A673 (cell line): ENCODE measurements around the gene OR9I1. TPM values are rescaled to one million over a fixed set of nuclear protein-coding genes. Genes with fewer than 3 reads are reported as not detected.

Experiments used
- BruUV-seq: library from RNA; stranded (reverse); fragments of 400-500 nt; replicated peaks from 2 replicates; lab custom pipeline; 2021; lab: Mats Ljungman, UMichigan
- CTCF ChIA-PET: fragments of 300-600 bp; sonication (Branson Sonifier 250); formaldehyde crosslinking; loops from one replicate; lab custom pipeline; 2022; ENCODE audit warnings: antibody characterized with exemption; lab: Charles Lee
- POLR2A ChIA-PET: fragments of 300-600 bp; sonication (Branson Sonifier 250); formaldehyde crosslinking; loops from one replicate; lab custom pipeline; 2022; ENCODE audit warnings: antibody characterized with exemption; ENCODE audit not compliant: low non-redundant PET; lab: Charles Lee
- DNase-seq: peaks from one replicate; pipeline ENCODE4 v3.0.0-alpha.2; 2015; ENCODE audit warnings: low spot score
- H3K27ac ChIP-seq: fragments of 200-600 bp; sonication (generic); 2 replicates; pipeline ENCODE4 v1.5.1; 2016; ENCODE audit warnings: mixed run types, low read depth, mild to moderate bottlenecking, mixed read lengths, antibody characterized with exemption, low read length; ENCODE audit not compliant: poor library complexity, severe bottlenecking
- H3K27me3 ChIP-seq: fragments of 200-600 bp; sonication (generic); replicated peaks from 2 replicates; pipeline ENCODE4 v1.6.1; 2017; ENCODE audit warnings: mixed run types, low read depth, mild to moderate bottlenecking, mixed read lengths, antibody characterized with exemption, low read length; ENCODE audit not compliant: insufficient read depth, poor library complexity
- H3K36me3 ChIP-seq: fragments of 200-600 bp; sonication (generic); 2 replicates; pipeline ENCODE4 v1.6.1; 2016; ENCODE audit warnings: mixed run types, mild to moderate bottlenecking, mixed read lengths, antibody characterized with exemption, low read length; ENCODE audit not compliant: insufficient read depth, poor library complexity, severe bottlenecking
- H3K4me1 ChIP-seq: fragments of 200-600 bp; sonication (generic); 2 replicates; pipeline ENCODE4 v1.6.1; 2017; ENCODE audit warnings: mixed run types, mild to moderate bottlenecking, mixed read lengths, antibody characterized with exemption, low read length; ENCODE audit not compliant: insufficient read depth, poor library complexity, severe bottlenecking
- H3K4me3 ChIP-seq: fragments of 200-600 bp; sonication (generic); 2 replicates; pipeline ENCODE4 v1.5.1; 2016; ENCODE audit warnings: low read depth, mixed run types, mild to moderate bottlenecking, mixed read lengths, low read length; ENCODE audit not compliant: poor library complexity, severe bottlenecking
- H3K9me3 ChIP-seq: fragments of 200-600 bp; sonication (generic); 2 replicates; pipeline ENCODE4 v1.6.1; 2016; ENCODE audit warnings: mixed run types, low read depth, mild to moderate bottlenecking, mixed read lengths, antibody characterized with exemption, low read length; ENCODE audit not compliant: poor library complexity, severe bottlenecking
- EZH2 ChIP-seq: fragments of 200-600 bp; sonication (generic); IDR thresholded peaks from 2 replicates; pipeline ENCODE4 v1.6.1; 2017; ENCODE audit warnings: borderline replicate concordance, low read depth, mild to moderate bottlenecking, mixed read lengths, antibody characterized with exemption, low read length; ENCODE audit not compliant: poor library complexity, severe bottlenecking
- intact Hi-C: fragments of 100-400 bp; cut with micrococcal nuclease; formaldehyde crosslinking; loops from one replicate; pipeline ENCODE4 v1.10.0; 2022; ENCODE audit not compliant: unreplicated experiment
- total RNA-seq: library from RNA; stranded (reverse); gene quantifications from 2 replicates; pipeline ENCODE4 v1.2.3, GENCODE V29; 2021
- TF ChIP-seq, protein P1 (sequence below): fragments of 300-800, 200-600 bp; sonication (generic); conservative IDR thresholded peaks from 2 replicates; pipeline ENCODE4 v1.5.1; 2017; ENCODE audit warnings: low read depth, mild to moderate bottlenecking, antibody characterized with exemption, low read length, moderate library complexity, mixed read lengths

OR9I1 gene
- total RNA-seq, 1 experiment from 2014 or later, result not detected

DNA sequence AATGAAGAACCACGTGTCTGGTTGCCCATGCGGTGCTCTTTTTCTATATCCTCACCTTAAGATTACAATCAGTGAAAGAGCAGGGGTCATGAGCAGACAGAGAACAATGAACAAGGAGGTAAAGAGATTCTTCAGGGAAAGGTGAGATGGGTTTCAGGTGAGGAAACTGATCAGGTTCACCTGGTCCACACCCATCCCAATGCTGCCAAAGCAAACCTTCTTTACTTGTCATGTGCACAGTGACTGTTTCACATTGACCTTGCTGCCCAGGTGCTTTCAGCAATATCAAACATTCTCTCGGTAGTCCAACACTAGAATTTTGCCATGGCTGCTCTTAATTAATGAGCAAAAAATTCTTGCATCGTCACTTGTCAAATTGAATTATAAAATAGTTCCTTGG is 39.1 kb upstream of the OR9I1 start:
- DNase-seq, result no peak
- Histone ChIP-seq H3K27ac (no peak overlapping the region), H3K36me3 (no peaks in the 10 kb centered on the region), H3K4me1 (no peaks in the 10 kb centered on the region), H3K4me3 (no peak overlapping the region), H3K9me3 (no peaks in the 10 kb centered on the region), H3K27me3 (peaks cover 16% of the 10 kb centered on the region)
- intact Hi-C loops, result no loop called here
- no peak for TF ChIP-seq EZH2
- TF ChIP-seq, protein P1, sequence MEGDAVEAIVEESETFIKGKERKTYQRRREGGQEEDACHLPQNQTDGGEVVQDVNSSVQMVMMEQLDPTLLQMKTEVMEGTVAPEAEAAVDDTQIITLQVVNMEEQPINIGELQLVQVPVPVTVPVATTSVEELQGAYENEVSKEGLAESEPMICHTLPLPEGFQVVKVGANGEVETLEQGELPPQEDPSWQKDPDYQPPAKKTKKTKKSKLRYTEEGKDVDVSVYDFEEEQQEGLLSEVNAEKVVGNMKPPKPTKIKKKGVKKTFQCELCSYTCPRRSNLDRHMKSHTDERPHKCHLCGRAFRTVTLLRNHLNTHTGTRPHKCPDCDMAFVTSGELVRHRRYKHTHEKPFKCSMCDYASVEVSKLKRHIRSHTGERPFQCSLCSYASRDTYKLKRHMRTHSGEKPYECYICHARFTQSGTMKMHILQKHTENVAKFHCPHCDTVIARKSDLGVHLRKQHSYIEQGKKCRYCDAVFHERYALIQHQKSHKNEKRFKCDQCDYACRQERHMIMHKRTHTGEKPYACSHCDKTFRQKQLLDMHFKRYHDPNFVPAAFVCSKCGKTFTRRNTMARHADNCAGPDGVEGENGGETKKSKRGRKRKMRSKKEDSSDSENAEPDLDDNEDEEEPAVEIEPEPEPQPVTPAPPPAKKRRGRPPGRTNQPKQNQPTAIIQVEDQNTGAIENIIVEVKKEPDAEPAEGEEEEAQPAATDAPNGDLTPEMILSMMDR, result no peak
- POLR2A ChIA-PET, result no interaction called here
- no TSS peak for BruUV-seq
- CTCF ChIA-PET, result no interaction called here

DNA sequence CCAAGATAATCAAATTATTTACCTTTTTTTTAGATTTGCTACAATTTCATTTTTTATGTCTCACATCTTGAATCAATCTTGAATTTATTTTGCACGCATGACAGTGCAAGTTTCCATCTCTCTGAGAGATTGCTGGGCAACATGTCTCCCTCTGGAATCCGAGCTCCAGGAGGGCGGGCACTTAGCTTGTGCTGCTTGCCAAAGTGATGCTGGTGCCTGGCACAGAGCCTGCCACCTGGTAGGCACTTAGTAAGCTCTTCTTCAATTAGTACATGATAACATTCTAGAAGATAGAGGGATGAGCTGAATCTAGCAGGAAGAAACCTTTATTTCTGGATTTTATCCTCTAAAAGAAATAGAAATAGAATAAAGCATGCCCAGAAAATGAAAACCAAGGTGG is 27.5 kb upstream of the OR9I1 start:
- H3K4me1 ChIP-seq, result no peaks in the 10 kb centered on the region
- H3K27ac ChIP-seq, result no peak overlapping the region
- CTCF ChIA-PET, result interaction anchor here (0.6 kb wide), 1 partner anchor 410 kb away, joined by 3 read pairs; no protein-coding TSS in a partner anchor
- H3K4me3 ChIP-seq, result no peak overlapping the region
- no TSS peak for BruUV-seq
- intact Hi-C loops, result no loop called here
- TF ChIP-seq EZH2, result no peak
- TF ChIP-seq, protein P1, result no peak
- POLR2A ChIA-PET, result no interaction called here
- DNase-seq, result peak; percentile 7
- H3K36me3 ChIP-seq, result no peaks in the 10 kb centered on the region
- H3K27me3 ChIP-seq, result peaks cover 10% of the 10 kb centered on the region
- no peaks in the 10 kb centered on the region for H3K9me3 ChIP-seq

DNA sequence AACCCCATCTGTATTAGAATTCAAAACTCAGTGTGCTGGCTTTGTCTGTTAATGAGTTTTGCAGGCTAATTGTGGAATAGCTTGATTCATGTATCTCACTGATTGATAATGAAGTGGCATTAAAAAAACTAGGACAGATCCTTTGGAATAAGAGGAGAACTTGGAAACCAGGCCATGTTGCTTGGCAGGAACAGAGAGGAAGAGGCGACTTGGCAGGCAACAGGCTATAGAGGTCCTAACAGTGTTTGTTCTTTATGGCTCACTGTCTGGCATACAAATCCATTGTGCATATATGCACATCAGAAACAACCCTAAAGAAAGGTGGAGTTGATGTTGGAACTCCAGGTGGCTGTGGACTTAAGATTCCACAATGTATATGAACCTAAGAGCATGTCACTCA is 17.4 kb upstream of the OR9I1 start:
- H3K27me3 ChIP-seq, result no peaks in the 10 kb centered on the region
- no peaks in the 10 kb centered on the region for H3K4me1 ChIP-seq
- DNase-seq, result no peak
- H3K9me3 ChIP-seq, result no peaks in the 10 kb centered on the region
- TF ChIP-seq EZH2, result no peak
- TF ChIP-seq, protein P1, result no peak
- H3K27ac ChIP-seq, result no peak overlapping the region
- CTCF ChIA-PET, result no interaction called here
- H3K4me3 ChIP-seq, result no peak overlapping the region
- intact Hi-C loops, result no loop called here
- no peaks in the 10 kb centered on the region for H3K36me3 ChIP-seq
- no TSS peak for BruUV-seq
- POLR2A ChIA-PET, result no interaction called here
